Stimulated activated effector memory CD8-positive, alpha-beta T cell treated with anti-CD3 and anti-CD28 coated beads, Interleukin-12 subunit alpha, Interleukin-12 subunit beta, amount 100 ng/mL, for 72 hours (primary cell): ENCODE results near the gene MKS1.
A peak's percentile ranks its signal among the peaks of the same experiment; 100 is the strongest.

ENCODE experiments used
- ATAC-seq: fragments of 150-1000 bp; cut with Tn5 transposase; 2 replicates; pipeline ENCODE4 v1.10.0; 2021
- DNase-seq, 2 donors: peaks; one replicate each; pipeline ENCODE4 v3.0.0; 2021 to 2022; ENCODE audit warnings: low spot score in 2 of 2
- H3K27ac Mint-ChIP-seq: one replicate; pipeline ENCODE4 v1.8.0; 2022; ENCODE audit warnings: mild to moderate bottlenecking, mixed read lengths
- H3K36me3 Mint-ChIP-seq: one replicate; pipeline ENCODE4 v1.8.0; 2022; ENCODE audit warnings: mild to moderate bottlenecking, mixed read lengths
- H3K4me1 Mint-ChIP-seq: one replicate; pipeline ENCODE4 v1.8.0; 2022; ENCODE audit warnings: mixed read lengths
- H3K4me3 Mint-ChIP-seq: one replicate; pipeline ENCODE4 v1.8.0; 2022; ENCODE audit warnings: mild to moderate bottlenecking, mixed read lengths
- H3K9me3 Mint-ChIP-seq: one replicate; pipeline ENCODE4 v1.8.0; 2022; ENCODE audit warnings: mixed read lengths

Gene MKS1

DNA sequence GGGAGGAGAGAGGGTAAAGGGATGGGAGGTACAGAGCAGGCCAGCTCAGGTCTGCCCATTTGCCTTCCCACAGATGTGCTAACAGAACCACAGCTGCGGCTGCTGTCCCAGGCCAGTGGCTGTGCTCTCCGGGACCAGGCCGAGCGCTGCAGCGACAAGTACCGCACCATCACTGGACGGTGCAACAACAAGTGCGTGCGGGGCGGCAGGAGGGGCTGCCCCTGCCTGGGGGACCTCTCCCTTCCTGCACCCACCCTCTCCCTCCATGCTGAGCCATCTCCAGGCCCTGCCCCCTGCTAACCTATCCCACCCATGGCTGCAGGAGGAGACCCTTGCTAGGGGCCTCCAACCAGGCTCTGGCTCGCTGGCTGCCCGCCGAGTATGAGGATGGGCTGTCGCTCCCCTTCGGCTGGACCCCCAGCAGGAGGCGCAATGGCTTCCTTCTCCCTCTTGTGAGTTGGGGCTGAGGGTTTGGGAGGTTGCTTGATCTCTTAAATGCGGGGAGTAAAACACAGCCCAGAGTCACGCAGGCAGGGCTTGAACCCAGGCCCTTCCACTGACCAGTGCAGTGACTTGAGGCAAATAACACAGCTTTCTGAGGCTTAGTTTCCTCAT, 25.3 kb downstream of the MKS1 start:
- DNase-seq: no peak

GRCh38 chr17:58192612-58193011, 26.4 kb downstream of the MKS1 start, which contains the start of gene EPX:
EPX (plus strand) TSS chr17:58192726; CDS start chr17:58192847, 121 bp downstream.
- Mint-ChIP-seq H3K27ac (no peak within 1 kb of the TSS), H3K4me3 (no peak within 1 kb of the TSS), H3K4me1 (peaks cover 5% of the 10 kb centered on the region), H3K9me3 (no peaks in the 10 kb centered on the region), H3K36me3 (no peaks in the 10 kb centered on the region)
- DNase-seq (no peak), ATAC-seq (no peak)

More for the DNA sequence above, 25.3 kb downstream of the MKS1 start:
- Mint-ChIP-seq H3K4me1 (peaks cover 5% of the 10 kb centered on the region), H3K9me3 (no peaks in the 10 kb centered on the region), H3K4me3 (no peak overlapping the region), H3K27ac (no peak overlapping the region), H3K36me3 (no peaks in the 10 kb centered on the region)
- no peak for ATAC-seq

- ATAC-seq (no peak), DNase-seq (no peak)
- Mint-ChIP-seq H3K4me1 (peaks cover 5% of the 10 kb centered on the region), H3K4me3 (no peak overlapping the region), H3K36me3 (no peaks in the 10 kb centered on the region), H3K9me3 (no peaks in the 10 kb centered on the region), H3K27ac (no peak overlapping the region)
These were observed 27.7 kb downstream of the MKS1 start for GRCh38 chr17:58191241-58191896.

DNA sequence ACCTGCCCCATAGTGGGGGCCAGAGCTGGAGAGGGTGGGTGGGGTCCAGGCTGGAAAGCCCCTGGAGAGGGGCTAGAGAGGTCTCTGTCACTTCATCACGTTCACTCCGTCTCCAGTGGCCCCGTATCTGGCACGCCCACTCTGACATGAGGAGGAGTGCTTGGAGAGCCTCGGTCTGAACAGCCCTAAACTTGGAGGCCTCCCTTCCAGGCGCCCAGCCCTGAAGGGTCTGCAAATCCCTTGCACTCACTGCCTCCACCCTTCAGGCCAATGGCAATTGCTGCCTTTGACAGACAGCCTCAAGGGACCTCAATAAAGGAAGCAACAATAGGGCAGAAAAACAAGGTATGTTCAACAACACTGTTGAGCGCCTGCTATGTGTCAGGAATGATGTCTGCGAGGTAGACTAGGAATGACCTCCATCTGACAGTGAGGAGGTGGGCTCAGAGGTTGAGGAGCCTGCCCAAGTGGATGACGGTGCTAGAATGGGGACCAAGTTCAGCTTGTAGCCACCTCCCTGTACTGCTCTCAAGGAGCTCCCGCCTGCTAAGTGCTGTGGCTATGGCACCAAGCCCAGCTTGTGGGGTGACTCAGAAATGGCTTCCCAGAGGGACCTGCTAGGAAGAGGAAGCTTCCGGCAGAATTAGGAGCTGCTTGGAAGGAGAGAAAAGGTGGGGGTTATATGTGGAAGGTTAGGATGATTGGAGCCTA, 29.5 kb downstream of the MKS1 start:
- DNase-seq: no peak
- H3K36me3 Mint-ChIP-seq: no peaks in the 10 kb centered on the region
- H3K4me1 Mint-ChIP-seq: peaks cover 11% of the 10 kb centered on the region
- ATAC-seq: no peak
- H3K4me3 Mint-ChIP-seq: no peak overlapping the region
- H3K9me3 Mint-ChIP-seq: no peaks in the 10 kb centered on the region
- H3K27ac Mint-ChIP-seq: no peak overlapping the region

GRCh38 chr17:58187675-58188074, 31.4 kb downstream of the MKS1 start:
- Mint-ChIP-seq H3K27ac (no peak overlapping the region), H3K4me1 (peaks cover 11% of the 10 kb centered on the region), H3K4me3 (no peak overlapping the region), H3K9me3 (no peaks in the 10 kb centered on the region), H3K36me3 (no peaks in the 10 kb centered on the region)
- DNase-seq (no peak), ATAC-seq (no peak)

DNA sequence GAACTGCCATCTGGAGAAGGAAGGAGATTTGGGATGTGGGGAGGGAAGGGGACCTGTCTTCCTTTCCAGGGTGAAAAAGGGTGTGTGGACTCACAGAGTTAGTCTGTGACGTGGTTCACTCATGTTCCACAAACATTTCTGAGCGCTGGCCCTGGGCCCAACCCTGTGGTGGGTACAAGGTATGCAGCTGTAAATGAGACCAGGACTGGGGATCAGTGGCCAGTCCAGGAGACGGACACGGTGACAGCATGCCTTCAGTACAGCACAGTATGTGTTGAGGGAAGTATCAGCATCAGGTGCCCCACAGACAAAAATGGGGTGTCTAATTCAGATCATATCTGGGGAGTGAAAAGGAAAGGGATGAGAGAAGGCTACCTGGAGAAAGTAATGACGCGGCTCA, 32.0 kb downstream of the MKS1 start:
- no peak for DNase-seq
- no peaks in the 10 kb centered on the region for H3K9me3 Mint-ChIP-seq
- no peak overlapping the region for H3K27ac Mint-ChIP-seq
- H3K4me1 Mint-ChIP-seq: peaks cover 11% of the 10 kb centered on the region
- ATAC-seq: no peak
- H3K36me3 Mint-ChIP-seq: no peaks in the 10 kb centered on the region
- no peak overlapping the region for H3K4me3 Mint-ChIP-seq

- DNase-seq (no peak), ATAC-seq (no peak)
- Mint-ChIP-seq H3K4me3 (no peak overlapping the region), H3K4me1 (peaks cover 11% of the 10 kb centered on the region), H3K36me3 (no peaks in the 10 kb centered on the region), H3K27ac (no peak overlapping the region), H3K9me3 (no peaks in the 10 kb centered on the region)
These were observed 32.5 kb downstream of the MKS1 start for GRCh38 chr17:58186591-58186990.

- no peak for ATAC-seq
- no peaks in the 10 kb centered on the region for H3K36me3 Mint-ChIP-seq
- no peak overlapping the region for H3K27ac Mint-ChIP-seq
- peaks cover 6% of the 10 kb centered on the region for H3K4me1 Mint-ChIP-seq
- no peak overlapping the region for H3K4me3 Mint-ChIP-seq
- H3K9me3 Mint-ChIP-seq: no peaks in the 10 kb centered on the region
- no peak for DNase-seq
These were observed 33.9 kb downstream of the MKS1 start for GRCh38 chr17:58184986-58185761.

DNA sequence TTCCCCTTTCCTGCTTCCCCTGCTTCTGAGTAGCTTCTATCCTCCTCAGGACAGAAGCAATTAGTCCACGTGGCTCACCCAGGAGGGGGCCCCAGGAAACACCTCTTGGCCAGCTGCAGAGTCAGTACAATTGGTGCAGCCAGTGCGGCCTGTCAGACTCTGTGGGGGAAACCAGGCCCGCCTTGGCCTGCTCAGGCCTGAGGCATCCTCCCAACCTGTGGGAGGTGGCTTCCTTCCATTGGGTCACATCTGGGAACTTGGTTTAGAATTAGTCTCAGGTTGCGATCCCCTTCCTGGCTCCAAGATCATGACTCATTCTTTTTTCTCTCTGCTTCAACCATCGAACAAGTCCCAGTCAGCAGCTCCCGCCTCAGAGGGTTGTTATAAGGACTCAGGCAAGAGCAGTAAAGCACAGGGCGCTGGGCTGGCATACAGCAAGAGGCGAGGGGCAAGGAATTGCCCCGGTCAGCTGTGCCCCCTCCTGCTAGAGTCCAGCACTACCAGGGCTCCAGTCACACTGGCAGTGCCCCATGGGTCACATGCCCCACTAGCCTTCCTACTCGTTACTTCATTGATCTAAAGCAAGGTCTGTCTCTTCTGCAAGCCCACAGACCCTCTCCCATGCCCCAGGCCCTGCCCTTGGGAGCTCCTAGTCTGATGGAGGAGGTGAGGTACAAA, 34.6 kb downstream of the MKS1 start:
- ATAC-seq (no peak), DNase-seq (no peak)
- no peak overlapping the region for H3K27ac Mint-ChIP-seq
- H3K36me3 Mint-ChIP-seq: no peaks in the 10 kb centered on the region
- H3K4me3 Mint-ChIP-seq: no peak overlapping the region
- H3K4me1 Mint-ChIP-seq: peaks cover 6% of the 10 kb centered on the region
- H3K9me3 Mint-ChIP-seq: no peaks in the 10 kb centered on the region

- H3K36me3 Mint-ChIP-seq: no peaks in the 10 kb centered on the region
- no peak overlapping the region for H3K4me3 Mint-ChIP-seq
- H3K9me3 Mint-ChIP-seq: no peaks in the 10 kb centered on the region
- no peak for ATAC-seq
- DNase-seq: no peak
- peaks cover 6% of the 10 kb centered on the region for H3K4me1 Mint-ChIP-seq
- H3K27ac Mint-ChIP-seq: no peak overlapping the region
These were observed 35.5 kb downstream of the MKS1 start for GRCh38 chr17:58183514-58183913.

DNA sequence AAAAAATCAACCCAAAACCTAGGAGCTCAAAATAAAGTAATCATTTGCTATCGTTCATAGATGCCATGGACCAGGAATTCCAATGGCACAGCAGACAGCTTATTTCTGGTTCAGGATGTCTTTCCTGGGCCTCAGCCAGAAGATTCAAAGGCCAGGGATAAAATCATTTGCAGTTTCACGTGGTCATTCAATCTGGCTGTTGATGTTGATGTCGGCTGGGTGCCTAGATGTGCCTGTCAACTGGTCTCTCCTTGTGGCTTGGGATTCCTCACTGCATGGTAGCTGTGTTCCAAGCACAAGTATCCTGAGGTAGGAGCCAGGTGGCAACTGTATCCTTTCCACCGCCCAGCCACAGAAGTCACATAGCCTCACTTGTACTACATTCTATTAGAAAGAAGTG, 37.3 kb downstream of the MKS1 start:
- Mint-ChIP-seq H3K4me1 (peaks cover 6% of the 10 kb centered on the region), H3K36me3 (no peaks in the 10 kb centered on the region), H3K9me3 (no peaks in the 10 kb centered on the region), H3K27ac (no peak overlapping the region), H3K4me3 (no peak overlapping the region)
- ATAC-seq (no peak), DNase-seq (no peak)

GRCh38 chr17:58176200-58176599, 42.9 kb downstream of the MKS1 start:
- Mint-ChIP-seq H3K4me1 (peaks cover 12% of the 10 kb centered on the region), H3K9me3 (no peaks in the 10 kb centered on the region), H3K27ac (no peak overlapping the region), H3K36me3 (no peaks in the 10 kb centered on the region), H3K4me3 (no peak overlapping the region)
- no peak for ATAC-seq
- DNase-seq: no peak

- ATAC-seq: no peak
- Mint-ChIP-seq H3K4me1 (peaks cover 21% of the 10 kb centered on the region), H3K9me3 (no peaks in the 10 kb centered on the region), H3K36me3 (no peaks in the 10 kb centered on the region), H3K4me3 (no peak overlapping the region), H3K27ac (no peak overlapping the region)
- DNase-seq: no peak
These were observed 44.2 kb downstream of the MKS1 start for GRCh38 chr17:58174871-58175270.

DNA sequence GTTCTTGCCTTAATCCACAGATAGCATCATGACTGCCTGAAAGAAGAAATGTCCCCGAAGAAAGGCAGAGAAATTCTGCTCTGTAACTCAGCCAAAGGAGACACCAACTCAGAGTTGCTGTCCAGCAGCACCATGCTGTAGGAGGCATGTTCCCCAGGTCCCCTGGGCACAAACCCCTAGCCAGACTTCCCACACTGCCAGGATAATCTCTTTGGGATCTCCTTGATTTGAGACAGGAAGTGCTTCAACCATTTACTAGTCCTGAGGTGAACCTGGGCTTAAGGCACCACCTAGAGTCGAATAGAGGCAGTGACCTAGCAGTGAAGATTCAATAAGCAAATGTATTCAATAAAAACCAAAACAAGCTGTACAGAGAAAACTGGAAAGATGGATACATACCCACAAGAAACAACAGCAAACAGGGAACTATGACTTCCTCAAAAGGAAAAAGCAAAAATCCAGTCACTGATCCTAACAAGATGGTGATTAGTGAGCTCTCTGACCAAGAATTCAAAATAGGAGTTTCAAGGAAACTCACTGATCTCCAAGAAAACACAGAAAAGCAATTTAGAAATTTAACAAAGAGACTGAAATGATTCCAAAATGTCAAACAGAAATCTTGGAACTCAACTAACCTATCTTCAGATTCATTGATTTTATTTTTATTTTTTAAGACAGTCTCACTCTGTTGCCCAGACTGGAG, 46.5 kb downstream of the MKS1 start:
- H3K27ac Mint-ChIP-seq: peak overlapping the region; percentile 29
- H3K4me3 Mint-ChIP-seq: peak overlapping the region; percentile 19
- ATAC-seq: peak; percentile 80

More for the DNA sequence above, 46.5 kb downstream of the MKS1 start:
- DNase-seq: peak in 1 of 2 donors; percentile 63
- Mint-ChIP-seq H3K9me3 (peaks cover 3% of the 10 kb centered on the region), H3K4me1 (peaks cover 32% of the 10 kb centered on the region), H3K36me3 (no peaks in the 10 kb centered on the region)
